Right ventricle myocardium inferior (tissue), 1 donor: ENCODE measurements around the gene TVP23C. TPM values are rescaled to one million over a fixed set of nuclear protein-coding genes. Genes with fewer than 3 reads are reported as not detected.

Experiments used
- total RNA-seq: library from RNA; stranded (reverse); fragmentation: NEBNext Ultra II Directional; extraction: Animal tissue kit (Norgen Biotek cat#: 25700); gene quantifications from one replicate; pipeline ENCODE4 v1.2.1, GENCODE V29; 2021
- donor health status: DM: no; HTN: yes; CAD: no; lungs with severe emphysema.

Gene TVP23C
- total RNA-seq, 1 donor from 2014 or later: 4.1 TPM

Other genes starting within 250 kb of the TVP23C start
- 0.51 TPM for gene TEKT3, start 221.9 kb downstream of the TVP23C start, total RNA-seq
- gene CDRT4, start 95.9 kb downstream of the TVP23C start, total RNA-seq: 1.8 TPM
- gene FBXW10B, start 56.2 kb upstream of the TVP23C start, total RNA-seq: 0.84 TPM
- gene TRIM16, start 120.8 kb upstream of the TVP23C start, total RNA-seq: 31.9 TPM
- gene ZNF286A, start 136.3 kb upstream of the TVP23C start, total RNA-seq: 8.7 TPM
- not detected for gene TBC1D26, start 168.8 kb upstream of the TVP23C start, total RNA-seq